HEK293T (cell line): ENCODE data around the gene MYO15A.

Experiments
- CTCF ChIA-PET: fragments of 350-600 bp; formaldehyde crosslinking; extraction: SDS; loops from one replicate; lab custom pipeline; 2021; ENCODE audit warnings: antibody characterized with exemption, inconsistent platforms; lab: Yijun Ruan, JAX
- POLR2A ChIA-PET: fragments of 350-600 bp; formaldehyde crosslinking; extraction: SDS; loops from one replicate; lab custom pipeline; 2020; ENCODE audit warnings: antibody characterized with exemption, inconsistent platforms; lab: Yijun Ruan, JAX
- DNase-seq: peaks from one replicate; pipeline ENCODE4 v3.0.0; 2012; ENCODE audit warnings: mixed read lengths; ENCODE audit errors: extremely low spot score
- ARNT ChIP-seq: fragments of 450-650 bp; IDR thresholded peaks from 2 replicates; pipeline ENCODE4 v1.6.1; 2017; ENCODE audit warnings: mild to moderate bottlenecking
- BHLHE40 ChIP-seq: fragments of 450-650 bp; IDR thresholded peaks from 2 replicates; pipeline ENCODE4 v1.6.1; 2016; ENCODE audit warnings: mild to moderate bottlenecking, moderate library complexity, borderline replicate concordance
- CTBP1 ChIP-seq: fragments of 450-650 bp; IDR thresholded peaks from 2 replicates; pipeline ENCODE4 v1.6.1; 2016; ENCODE audit warnings: borderline replicate concordance
- ELF4 ChIP-seq: fragments of 450-650 bp; IDR thresholded peaks from 2 replicates; pipeline ENCODE4 v1.6.1; 2017; ENCODE audit warnings: antibody characterized with exemption
- FOXA1 ChIP-seq: fragments of 450-650 bp; IDR thresholded peaks from 2 replicates; pipeline ENCODE4 v1.6.1; 2016; ENCODE audit warnings: mild to moderate bottlenecking
- FOXK2 ChIP-seq: fragments of 450-650 bp; IDR thresholded peaks from 2 replicates; pipeline ENCODE4 v1.6.1; 2016; ENCODE audit warnings: mild to moderate bottlenecking
- FOXM1 ChIP-seq: fragments of 450-650 bp; IDR thresholded peaks from 2 replicates; pipeline ENCODE4 v1.6.1; 2017; ENCODE audit warnings: mild to moderate bottlenecking, borderline replicate concordance
- HDGF ChIP-seq: fragments of 450-650 bp; IDR thresholded peaks from 2 replicates; pipeline ENCODE4 v1.6.1; 2017; ENCODE audit warnings: antibody characterized with exemption, borderline replicate concordance
- L3MBTL2 ChIP-seq: fragments of 450-650 bp; conservative IDR thresholded peaks from 2 replicates; pipeline ENCODE4 v1.6.1; 2016; ENCODE audit warnings: mild to moderate bottlenecking
- LEF1 ChIP-seq: fragments of 450-650 bp; IDR thresholded peaks from 2 replicates; pipeline ENCODE4 v1.6.1; 2017; ENCODE audit warnings: mild to moderate bottlenecking, borderline replicate concordance
- NFRKB ChIP-seq: fragments of 450-650 bp; IDR thresholded peaks from 2 replicates; pipeline ENCODE4 v1.6.1; 2016; ENCODE audit warnings: mild to moderate bottlenecking, moderate library complexity
- PKNOX1 ChIP-seq: fragments of 450-650 bp; IDR thresholded peaks from 2 replicates; pipeline ENCODE4 v1.6.1; 2016
- SP1 ChIP-seq: fragments of 450-650 bp; IDR thresholded peaks from 2 replicates; pipeline ENCODE4 v1.6.1; 2017
- SUZ12 ChIP-seq: fragments of 450-650 bp; IDR thresholded peaks from 2 replicates; pipeline ENCODE4 v1.6.1; 2016; ENCODE audit warnings: mild to moderate bottlenecking
- TARDBP ChIP-seq: fragments of 450-650 bp; IDR thresholded peaks from 2 replicates; pipeline ENCODE4 v1.6.1; 2016
- ZNF384 ChIP-seq: fragments of 450-650 bp; IDR thresholded peaks from 2 replicates; pipeline ENCODE4 v1.6.1; 2016

The MYO15A gene

GRCh38 chr17:18100616-18101015, 7.9 kb upstream of the MYO15A start:
- CTCF ChIA-PET, result no interaction called here
- no peak for DNase-seq
- POLR2A ChIA-PET, result interaction anchor here (0.7 to 1.6 kb wide), 3 partner anchors 11 to 799 kb away, joined by 3 to 5 read pairs (median 4); no protein-coding TSS in a partner anchor

GRCh38 chr17:18101828-18102227, 6.7 kb upstream of the MYO15A start:
- no peak for DNase-seq
- ChIA-PET CTCF (interaction anchor here (0.6 kb wide), 1 partner anchor 11 kb away, joined by 3 read pairs; no protein-coding TSS in a partner anchor), POLR2A (no interaction called here)
- TF ChIP-seq ARNT (no peak), SUZ12 (no peak), TARDBP (no peak), NFRKB (no peak), CTBP1 (no peak), FOXM1 (no peak), SP1 (no peak), HDGF (no peak), FOXK2 (no peak), L3MBTL2 (no peak), BHLHE40 (no peak)

More at GRCh38 chr17:18100616-18101015, 7.9 kb upstream of the MYO15A start:
- TF ChIP-seq FOXK2, result no peak
- no peak for TF ChIP-seq L3MBTL2
- TF ChIP-seq SP1, result no peak

- DNase-seq, result no peak
- TF ChIP-seq SP1 (no peak), LEF1 (no peak), FOXK2 (no peak), CTBP1 (no peak), ZNF384 (no peak), TARDBP (no peak), PKNOX1 (no peak), BHLHE40 (no peak), L3MBTL2 (no peak), NFRKB (no peak), ARNT (no peak), FOXM1 (no peak), HDGF (no peak), ELF4 (no peak), FOXA1 (no peak), SUZ12 (no peak)
- CTCF ChIA-PET, result interaction anchor here (0.6 kb wide), 1 partner anchor 10 kb away, joined by 3 read pairs; no protein-coding TSS in a partner anchor
- POLR2A ChIA-PET, result no interaction called here
Measured at GRCh38 chr17:18102640-18103039, 5.9 kb upstream of the MYO15A start.

- ChIA-PET POLR2A (no interaction called here), CTCF (no interaction called here)
- TF ChIP-seq ZNF384 (no peak), FOXA1 (no peak), BHLHE40 (no peak), SP1 (no peak)
- no peak for DNase-seq
Measured at GRCh38 chr17:18105027-18105426, 3.5 kb upstream of the MYO15A start.

- DNase-seq, result no peak
- CTCF ChIA-PET, result interaction anchor here (0.8 kb wide), 1 partner anchor 45 kb away, joined by 3 read pairs; no protein-coding TSS in a partner anchor
- POLR2A ChIA-PET, result no interaction called here
- TF ChIP-seq PKNOX1 (no peak), FOXA1 (no peak), FOXK2 (no peak), BHLHE40 (no peak), ARNT (no peak), NFRKB (no peak), LEF1 (no peak), TARDBP (no peak), SUZ12 (no peak), FOXM1 (no peak), L3MBTL2 (no peak), HDGF (no peak), SP1 (no peak), ELF4 (no peak), ZNF384 (no peak), CTBP1 (no peak)
Measured at GRCh38 chr17:18105595-18105994, 3.0 kb upstream of the MYO15A start.

GRCh38 chr17:18106211-18106610, 2.3 kb upstream of the MYO15A start:
- POLR2A ChIA-PET, result no interaction called here
- CTCF ChIA-PET, result interaction anchor here (0.8 kb wide), 1 partner anchor 45 kb away, joined by 3 read pairs; no protein-coding TSS in a partner anchor
- no peak for TF ChIP-seq FOXM1
- TF ChIP-seq ARNT, result no peak
- TF ChIP-seq ZNF384, result no peak
- TF ChIP-seq FOXA1, result no peak
- TF ChIP-seq SP1, result no peak
- no peak for TF ChIP-seq L3MBTL2
- TF ChIP-seq PKNOX1, result no peak
- no peak for TF ChIP-seq LEF1
- no peak for TF ChIP-seq ELF4
- no peak for TF ChIP-seq FOXK2
- no peak for TF ChIP-seq BHLHE40
- no peak for TF ChIP-seq NFRKB
- TF ChIP-seq TARDBP, result no peak
- TF ChIP-seq SUZ12, result no peak
- DNase-seq, result no peak
